H9 (cell line): Measurements from ENCODE around the gene TNRC6A. TPM values are rescaled to one million over a fixed set of nuclear protein-coding genes. Genes with fewer than 3 reads are reported as not detected.

Experiments used
- DNase-seq: peaks from one replicate; pipeline ENCODE4 v3.0.0-alpha.2; 2017
- H2AFZ ChIP-seq: one replicate; pipeline ENCODE4 v1.6.1; 2013; ENCODE audit warnings: mild to moderate bottlenecking, low read length, control low read depth, moderate library complexity
- H2AK5ac ChIP-seq: 2 replicates; pipeline ENCODE4 v1.6.1; 2013; ENCODE audit warnings: low read length, control low read depth, mixed read lengths; ENCODE audit not compliant: insufficient read length
- H2BK120ac ChIP-seq: one replicate; pipeline ENCODE4 v1.6.1; 2013; ENCODE audit warnings: low read depth, mild to moderate bottlenecking, low read length, control low read depth, inconsistent platforms; ENCODE audit not compliant: poor library complexity, severe bottlenecking
- H2BK12ac ChIP-seq: 2 replicates; pipeline ENCODE4 v1.6.1; 2013; ENCODE audit warnings: low read length, control low read depth, mixed read lengths, low read depth; ENCODE audit not compliant: insufficient read length
- H2BK15ac ChIP-seq: 2 replicates; pipeline ENCODE4 v1.6.1; 2013; ENCODE audit warnings: low read depth, low read length, control low read depth
- H2BK20ac ChIP-seq: one replicate; pipeline ENCODE4 v1.6.1; 2013; ENCODE audit warnings: low read depth, mild to moderate bottlenecking, low read length, control low read depth, inconsistent platforms; ENCODE audit not compliant: poor library complexity, severe bottlenecking
- H2BK5ac ChIP-seq: 2 replicates; pipeline ENCODE4 v1.6.1; 2013; ENCODE audit warnings: low read length, control low read depth, mixed read lengths; ENCODE audit not compliant: insufficient read length
- H3K14ac ChIP-seq: 2 replicates; pipeline ENCODE4 v1.6.1; 2013; ENCODE audit warnings: low read length, control low read depth; ENCODE audit not compliant: insufficient read depth
- H3K18ac ChIP-seq: 2 replicates; pipeline ENCODE4 v1.6.1; 2013; ENCODE audit warnings: low read depth, mild to moderate bottlenecking, mixed read lengths, low read length, control low read depth; ENCODE audit not compliant: insufficient read length
- H3K23ac ChIP-seq: 2 replicates; pipeline ENCODE4 v1.6.1; 2013; ENCODE audit warnings: low read length, control low read depth, mixed read lengths, low read depth; ENCODE audit not compliant: insufficient read length
- H3K23me2 ChIP-seq: 2 replicates; pipeline ENCODE4 v1.6.1; 2013; ENCODE audit warnings: low read depth, mild to moderate bottlenecking, mixed read lengths, low read length, control low read depth; ENCODE audit not compliant: insufficient read length, poor library complexity, severe bottlenecking
- H3K27ac ChIP-seq: 2 replicates; pipeline ENCODE4 v1.5.1; 2013; ENCODE audit warnings: low read length, control low read depth, mixed read lengths, low read depth; ENCODE audit not compliant: insufficient read length
- H3K27me3 ChIP-seq: 2 replicates; pipeline ENCODE4 v1.6.1; 2013; ENCODE audit warnings: low read length, control low read depth, inconsistent platforms; ENCODE audit not compliant: insufficient read depth
- H3K4ac ChIP-seq: 2 replicates; pipeline ENCODE4 v1.6.1; 2013; ENCODE audit warnings: low read depth, mild to moderate bottlenecking, control low read depth, inconsistent platforms, low read length, moderate library complexity
- H3K4me1 ChIP-seq: 2 replicates; pipeline ENCODE4 v1.6.1; 2013; ENCODE audit warnings: low read length, control low read depth, inconsistent platforms; ENCODE audit not compliant: insufficient read depth
- H3K4me2 ChIP-seq: 2 replicates; pipeline ENCODE4 v1.6.1; 2013; ENCODE audit warnings: low read length, control low read depth, mixed read lengths; ENCODE audit not compliant: insufficient read length, insufficient read depth
- H3K56ac ChIP-seq: 2 replicates; pipeline ENCODE4 v1.6.1; 2013; ENCODE audit warnings: low read depth, mild to moderate bottlenecking, mixed read lengths, low read length, control low read depth; ENCODE audit not compliant: insufficient read length
- H3K79me1 ChIP-seq: 2 replicates; pipeline ENCODE4 v1.6.1; 2013; ENCODE audit warnings: low read depth, mild to moderate bottlenecking, moderate library complexity, low read length, control low read depth, inconsistent platforms; ENCODE audit not compliant: insufficient read depth, poor library complexity, severe bottlenecking
- H3K79me2 ChIP-seq: 2 replicates; pipeline ENCODE4 v1.6.1; 2013; ENCODE audit warnings: low read length, control low read depth, inconsistent platforms; ENCODE audit not compliant: insufficient read depth
- H3K9ac ChIP-seq: 2 replicates; pipeline ENCODE4 v1.6.1; 2013; ENCODE audit warnings: low read length, control low read depth, mixed read lengths; ENCODE audit not compliant: insufficient read length; ENCODE audit errors: extremely low read depth
- H3K9me3 ChIP-seq: one replicate; pipeline ENCODE4 v1.6.1; 2013; ENCODE audit warnings: low read depth, low read length, inconsistent platforms; ENCODE audit not compliant: control insufficient read depth
- H3T11ph ChIP-seq: one replicate; pipeline ENCODE4 v1.6.1; 2013; ENCODE audit warnings: mild to moderate bottlenecking, low read length, control low read depth, inconsistent platforms
- H4K20me1 ChIP-seq: one replicate; pipeline ENCODE4 v1.6.1; 2013; ENCODE audit not compliant: control insufficient read depth, insufficient read length, insufficient read depth
- H4K5ac ChIP-seq: 2 replicates; pipeline ENCODE4 v1.6.1; 2013; ENCODE audit warnings: low read depth, mild to moderate bottlenecking, mixed read lengths, low read length, control low read depth; ENCODE audit not compliant: insufficient read length
- H4K8ac ChIP-seq: replicated peaks from 2 replicates; pipeline ENCODE4 v1.6.1; 2013; ENCODE audit warnings: low read length, control low read depth, mixed read lengths, low read depth; ENCODE audit not compliant: insufficient read length
- H4K91ac ChIP-seq: 2 replicates; pipeline ENCODE4 v1.6.1; 2013; ENCODE audit warnings: low read depth, mild to moderate bottlenecking, moderate library complexity, mixed read lengths, low read length, control low read depth; ENCODE audit not compliant: insufficient read length
- H3K27ac Mint-ChIP-seq, 3 experiments: 2 replicates in 2 of 3; 3 replicates in 1 of 3; pipeline ENCODE4 v1.8.0; 2020 to 2021; ENCODE audit warnings: mixed read lengths in 3 of 3, mild to moderate bottlenecking in 1 of 3, moderate library complexity in 1 of 3
- H3K27me3 Mint-ChIP-seq: 2 replicates; pipeline ENCODE4 v1.8.0; 2021; ENCODE audit warnings: low read depth, mild to moderate bottlenecking, moderate library complexity, mixed read lengths
- H3K36me3 Mint-ChIP-seq, 3 experiments: 2 replicates in 2 of 3; 3 replicates in 1 of 3; pipeline ENCODE4 v1.8.0; 2020 to 2021; ENCODE audit warnings: low read depth in 3 of 3, mixed read lengths in 3 of 3; ENCODE audit not compliant: insufficient read depth in 1 of 3
- H3K4me1 Mint-ChIP-seq, 2 experiments: 2 replicates each; pipeline ENCODE4 v1.8.0; 2020; ENCODE audit warnings: mixed read lengths in 2 of 2
- H3K4me3 Mint-ChIP-seq, 2 experiments: 2 replicates in 1 of 2; 3 replicates in 1 of 2; pipeline ENCODE4 v1.8.0; 2020 to 2021; ENCODE audit warnings: mild to moderate bottlenecking in 2 of 2, mixed read lengths in 2 of 2, moderate library complexity in 1 of 2
- H3K9me3 Mint-ChIP-seq, 2 experiments: 2 replicates in 1 of 2; 3 replicates in 1 of 2; pipeline ENCODE4 v1.8.0; 2020; ENCODE audit warnings: mild to moderate bottlenecking in 2 of 2, mixed read lengths in 2 of 2, moderate library complexity in 1 of 2
- CTCF ChIP-seq: fragments of 200-600 bp; sonication (generic); conservative IDR thresholded peaks from 3 replicates; pipeline ENCODE4 v1.8.0; 2021; ENCODE audit warnings: antibody characterized with exemption, mild to moderate bottlenecking
- WGBS: extraction: QIAGEN DNeasy Blood & Tissue Kit; methylation state at CpG from one replicate; pipeline ENCODE4 v1.1.7; 2013; ENCODE audit warnings: missing lambda C conversion rate, low lambda C conversion rate, mixed read lengths; ENCODE audit not compliant: insufficient read length; ENCODE audit errors: extremely low coverage; 5-methylcytosine and 5-hydroxymethylcytosine counted together
- total RNA-seq: library from RNA; stranded (reverse); gene quantifications from 2 replicates; pipeline ENCODE4 v1.2.1, GENCODE V29; 2021

The TNRC6A gene
- total RNA-seq, 1 experiment from 2014 or later, result 114 TPM

GRCh38 chr16:24730914-24731313 is 1.5 kb downstream of the TNRC6A start:
- H3K14ac ChIP-seq, result no peak overlapping the region
- peak overlapping the region; percentile 58 to 95 (median 85); a peak in 6 of 7 replicates for H3K27ac Mint-ChIP-seq

More at GRCh38 chr16:24730914-24731313, 1.5 kb downstream of the TNRC6A start:
- no peak overlapping the region for H3K27ac ChIP-seq
- H3K18ac ChIP-seq, result no peak overlapping the region
- DNase-seq, result no peak
- no peak overlapping the region for H4K8ac ChIP-seq
- H4K91ac ChIP-seq, result no peak overlapping the region
- peak overlapping the region; percentile 31 for H3K9ac ChIP-seq
- H2BK5ac ChIP-seq, result no peak overlapping the region
- H4K20me1 ChIP-seq, result no peaks in the 10 kb centered on the region
- H3K4me1 Mint-ChIP-seq, result peaks cover 44 to 56% of the 10 kb centered on the region in 2 experiments
- no peaks in the 10 kb centered on the region for H3K27me3 ChIP-seq
- peaks cover 45% of the 10 kb centered on the region for H3K79me2 ChIP-seq
- H3K9me3 Mint-ChIP-seq, result peaks cover 0 to 4% of the 10 kb centered on the region in 2 experiments; a peak in 1 of 5 replicates
- H2BK120ac ChIP-seq, result no peak overlapping the region
- H3K4me1 ChIP-seq, result peaks cover 8% of the 10 kb centered on the region; the same call in 1 of the 2 replicates
- no peaks in the 10 kb centered on the region for H3K27me3 Mint-ChIP-seq
- H3T11ph ChIP-seq, result no peak overlapping the region
- H3K4ac ChIP-seq, result no peak overlapping the region
- H2BK15ac ChIP-seq, result no peak overlapping the region
- peak overlapping the region; percentile 41 for H3K4me2 ChIP-seq
- no peak overlapping the region for H2AFZ ChIP-seq
- no peaks in the 10 kb centered on the region for H3K9me3 ChIP-seq
- no peak overlapping the region for H3K23ac ChIP-seq
- H3K36me3 Mint-ChIP-seq, result peaks cover 26 to 37% (median 31%) of the 10 kb centered on the region in 3 experiments
- no peak overlapping the region for H2AK5ac ChIP-seq
- H3K23me2 ChIP-seq, result peaks cover 4% of the 10 kb centered on the region
- H2BK20ac ChIP-seq, result no peak overlapping the region
- H3K56ac ChIP-seq, result no peak overlapping the region
- no peak overlapping the region for H4K5ac ChIP-seq
- peak overlapping the region; percentile 97 for H3K4me3 Mint-ChIP-seq
- H2BK12ac ChIP-seq, result no peak overlapping the region
- no peaks in the 10 kb centered on the region for H3K79me1 ChIP-seq
- WGBS, result no CpG with 5 or more reads among the region's 6 CpGs
- no peak for TF ChIP-seq CTCF
